Activated naive CD4-positive, alpha-beta T cell (primary cell): ENCODE data around the gene ACOX1.
A peak's percentile ranks its signal among the peaks of the same experiment; 100 is the strongest.
"Not testable (repeated sequence)": the region's sequence is repeated elsewhere in the genome, so short reads cannot be mapped to it uniquely, and the experiment has no call there.

ENCODE experiments used
- DNase-seq, 4 experiments: peaks; one replicate each; lab custom pipeline; 2025; lab: John Stamatoyannopoulos, UW

The ACOX1 gene

DNA sequence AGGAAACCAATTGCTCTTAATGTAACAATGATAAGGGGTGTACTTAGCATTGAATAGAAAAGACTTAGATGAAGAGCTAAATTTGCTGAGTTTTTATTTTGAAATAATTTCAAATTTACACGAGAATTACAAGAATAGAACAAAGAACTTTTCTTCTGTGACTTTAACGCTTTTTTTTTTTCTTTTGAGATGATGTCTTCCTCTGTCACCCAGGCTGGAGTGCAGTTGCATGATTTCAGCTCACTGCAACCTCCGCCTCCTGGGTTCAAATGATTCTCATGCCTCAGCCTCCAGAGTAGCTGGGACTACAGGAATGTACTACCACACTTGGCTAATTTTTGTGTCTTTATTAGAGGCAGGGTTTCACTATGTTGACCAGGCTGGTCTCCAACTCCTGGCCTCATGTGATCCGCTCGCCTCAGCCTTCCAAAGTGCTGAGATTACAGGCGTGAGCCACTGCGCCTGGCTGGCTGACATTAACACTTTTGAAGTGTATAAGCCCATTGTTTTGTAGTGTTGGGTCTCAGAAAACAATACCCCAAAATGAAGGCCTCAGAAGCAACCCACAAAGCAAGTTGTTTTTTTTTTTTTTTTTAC lies 2.2 kb upstream of the ACOX1 start:
- DNase-seq = no peak

DNA sequence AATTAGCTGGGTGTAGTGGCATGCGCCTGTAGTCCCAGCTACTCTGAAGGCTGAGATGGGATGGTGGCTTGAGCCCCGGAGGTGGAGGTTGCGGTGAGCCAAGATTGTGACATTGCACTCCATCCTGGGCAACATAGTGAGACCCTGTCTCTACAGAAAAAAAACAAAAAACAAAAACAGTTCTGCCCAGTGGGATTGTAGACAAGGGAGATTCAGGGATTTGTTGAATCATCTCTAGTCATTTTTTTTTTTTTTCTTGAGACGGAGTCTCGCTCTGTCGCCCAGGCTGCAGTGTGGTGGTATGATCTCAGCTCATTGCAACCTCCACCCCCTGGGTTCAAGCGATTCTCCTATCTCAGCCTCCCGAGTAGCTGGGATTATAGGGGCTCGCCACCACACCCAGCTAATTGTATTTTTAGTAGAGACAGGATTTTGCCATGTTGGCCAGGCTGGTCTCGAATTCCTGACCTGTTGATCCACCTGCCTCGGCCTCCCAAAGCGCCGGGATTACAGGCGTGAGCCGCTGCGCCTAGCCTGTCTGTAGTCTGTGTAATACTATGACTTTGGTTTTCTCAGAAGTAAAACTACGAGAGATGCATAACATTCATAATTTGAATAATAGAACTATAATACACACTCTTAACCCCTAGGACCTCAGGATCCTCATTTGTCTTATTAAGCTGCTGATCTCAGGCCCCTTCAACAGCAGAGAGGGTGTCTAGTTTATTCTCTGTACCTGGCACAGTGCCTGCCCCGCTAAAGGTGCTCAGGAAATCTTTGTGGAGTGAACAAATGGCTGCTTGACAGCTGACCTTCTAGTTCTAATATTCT lies 1.4 kb upstream of the ACOX1 start:
- DNase-seq = peak in 1 of 4 experiments; percentile 21

DNA sequence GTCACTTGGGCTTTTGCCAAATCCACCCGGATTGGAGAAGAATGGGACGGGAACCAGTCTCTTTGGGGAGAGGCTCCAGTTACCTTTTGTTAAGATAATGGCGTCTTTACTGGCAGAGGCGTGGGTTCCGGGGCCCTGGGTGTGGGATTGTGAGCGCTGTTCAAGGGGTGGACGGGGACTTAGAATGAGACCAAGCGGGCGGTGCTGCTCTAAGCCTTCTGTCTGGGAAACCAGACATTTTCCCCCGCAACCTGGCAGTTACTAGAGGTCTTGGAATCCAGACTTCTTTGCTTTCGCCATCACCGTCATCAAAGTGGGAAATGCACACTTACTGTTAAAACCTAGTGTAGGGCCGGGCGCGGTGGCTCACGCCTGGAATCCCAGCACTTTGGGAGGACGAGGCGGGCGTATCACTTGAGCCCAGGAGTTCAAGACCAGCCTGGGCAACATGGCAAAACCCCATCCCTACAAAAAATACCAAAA lies 780 bp upstream of the ACOX1 start:
- no peak for DNase-seq

- no peak for DNase-seq
Measured at GRCh38 chr17:75976175-75976848, 2.7 kb downstream of the ACOX1 start.

- DNase-seq = no peak
Measured at GRCh38 chr17:75975757-75976174, 3.2 kb downstream of the ACOX1 start.

- not testable (repeated sequence) for DNase-seq
Measured at GRCh38 chr17:75975187-75975586, 3.8 kb downstream of the ACOX1 start.

DNA sequence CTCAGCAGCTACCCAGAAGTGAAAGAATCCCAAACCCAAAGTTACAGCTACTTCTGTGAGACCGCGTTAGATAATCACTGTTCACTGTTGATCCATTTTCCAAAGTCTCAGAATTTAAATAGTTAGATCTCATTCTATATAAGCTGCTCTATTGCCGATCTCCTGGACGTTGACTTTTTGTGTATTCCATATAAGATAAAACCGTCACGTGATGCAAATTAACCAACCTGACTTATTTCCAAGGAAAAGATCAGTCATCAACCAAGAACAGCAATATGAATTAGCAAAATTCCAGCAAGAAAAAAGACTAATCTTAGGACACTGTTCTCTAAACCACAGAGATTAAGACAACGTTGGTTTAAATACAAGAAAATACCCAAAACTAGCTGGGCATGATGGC lies 8.3 kb downstream of the ACOX1 start:
- no peak for DNase-seq

DNA sequence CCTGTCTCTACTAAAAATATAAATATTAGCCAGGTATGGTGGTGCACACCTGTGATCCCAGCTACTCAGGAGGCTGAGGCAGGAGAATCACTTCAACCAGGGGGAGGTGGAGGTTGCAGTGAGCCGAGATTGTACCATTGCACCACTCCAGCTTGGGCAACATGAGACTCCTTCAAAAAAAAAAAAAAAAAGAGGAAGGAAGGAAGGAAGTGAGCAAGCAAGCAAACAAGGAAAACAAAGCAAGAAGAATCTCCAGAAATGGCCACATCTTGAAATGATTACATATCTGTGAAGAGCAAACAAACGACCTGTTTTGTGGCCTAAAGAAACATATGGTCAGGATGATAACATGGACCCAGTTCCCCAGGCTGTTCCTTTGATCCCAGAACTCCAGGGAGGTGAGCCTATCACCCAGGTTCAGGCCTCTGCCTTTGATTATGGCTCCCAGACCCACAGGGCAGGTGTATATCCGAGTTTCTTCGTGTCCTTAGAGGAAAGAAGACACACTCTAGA lies 8.9 kb downstream of the ACOX1 start:
- DNase-seq = no peak

DNA sequence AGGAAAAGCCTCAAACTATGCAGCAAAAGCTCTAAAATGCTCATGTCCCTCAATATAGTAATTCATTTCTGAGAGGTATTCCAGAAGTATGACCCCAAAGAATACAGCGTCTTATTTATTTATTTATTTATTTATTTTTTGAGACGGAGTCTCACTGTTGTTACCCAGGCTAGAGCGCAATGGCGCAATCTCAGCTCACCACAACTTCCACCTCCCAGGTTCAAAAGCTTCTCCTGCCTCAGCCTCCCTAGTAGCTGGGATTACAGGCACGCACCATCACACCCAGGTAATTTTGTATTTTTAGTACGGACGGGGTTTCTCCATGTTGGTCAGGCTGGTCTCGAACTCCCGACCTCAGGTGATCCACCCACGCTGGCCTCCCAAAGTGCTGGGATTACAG lies 9.9 kb downstream of the ACOX1 start:
- not testable (repeated sequence) for DNase-seq

GRCh38 chr17:75965468-75965867 lies 13.5 kb downstream of the ACOX1 start:
- DNase-seq = no peak

DNA sequence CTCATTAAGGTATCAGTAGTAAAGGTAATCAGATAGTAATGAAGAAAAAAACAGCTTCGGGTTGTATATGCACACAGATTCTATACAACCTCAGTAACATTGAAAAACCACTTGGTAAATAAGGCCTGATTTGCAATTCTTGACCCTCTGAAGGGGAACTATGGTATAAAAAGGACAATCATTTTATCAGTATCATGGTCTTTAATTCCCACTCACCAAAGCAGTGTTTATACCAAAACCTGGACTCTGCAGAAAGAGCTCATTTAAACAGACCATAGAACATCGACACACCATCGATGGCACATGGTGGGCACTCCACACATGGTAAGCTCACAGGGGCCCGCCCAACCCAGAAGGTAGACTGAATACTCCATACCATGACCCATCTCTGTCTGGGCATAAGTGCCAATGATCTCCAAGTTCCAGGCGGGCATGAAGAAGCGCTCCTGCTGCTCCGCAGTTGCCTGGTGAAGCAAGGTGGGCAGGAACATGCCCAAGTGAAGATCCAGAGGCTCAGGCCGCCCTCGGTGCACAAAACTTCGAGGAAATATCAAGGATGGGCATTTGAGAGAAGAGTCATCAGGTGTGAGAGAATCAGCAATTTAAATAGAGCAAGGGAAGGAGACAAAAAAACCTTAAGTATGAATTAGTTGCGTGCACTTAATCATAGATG lies 19.0 kb downstream of the ACOX1 start:
- no peak for DNase-seq

GRCh38 chr17:75959051-75959838 lies 19.7 kb downstream of the ACOX1 start:
- no peak for DNase-seq

- DNase-seq = no peak
Measured at GRCh38 chr17:75950855-75951554, 28.0 kb downstream of the ACOX1 start.

DNA sequence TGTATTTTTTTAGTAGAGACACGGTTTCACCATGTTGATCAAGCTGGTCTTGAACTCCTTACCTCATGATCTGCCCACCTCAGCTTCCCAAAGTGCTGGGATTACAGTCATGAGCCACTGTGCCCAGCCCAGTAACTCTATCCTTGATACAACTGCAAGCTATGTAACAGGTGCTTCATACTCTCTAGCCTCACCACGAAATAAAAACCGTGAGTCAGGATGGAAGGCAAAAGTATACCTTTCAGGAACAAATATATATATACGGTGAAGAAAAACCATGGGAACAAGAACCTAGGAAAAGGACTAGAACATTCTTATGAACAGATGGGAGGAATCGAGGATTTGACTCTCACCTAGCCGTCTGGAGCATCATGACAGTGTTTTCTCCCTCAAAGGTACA lies 28.5 kb downstream of the ACOX1 start:
- no peak for DNase-seq

- DNase-seq = no peak
Measured at GRCh38 chr17:75945211-75945610, 33.8 kb downstream of the ACOX1 start.

GRCh38 chr17:75943491-75943890 lies 35.5 kb downstream of the ACOX1 start:
- no peak for DNase-seq

- no peak for DNase-seq
Measured at GRCh38 chr17:75942473-75942872, 36.5 kb downstream of the ACOX1 start.

- no peak for DNase-seq
Measured at GRCh38 chr17:75941442-75941819, 37.5 kb downstream of the ACOX1 start.

- DNase-seq = peak; percentile 62 to 79 (median 74)
Measured at GRCh38 chr17:75940727-75941441, 38.1 kb downstream of the ACOX1 start, which contains the start of gene FBF1. Gene FBF1 (minus strand): TSS chr17:75941042. CDS start chr17:75938149, 2,893 bp downstream.

DNA sequence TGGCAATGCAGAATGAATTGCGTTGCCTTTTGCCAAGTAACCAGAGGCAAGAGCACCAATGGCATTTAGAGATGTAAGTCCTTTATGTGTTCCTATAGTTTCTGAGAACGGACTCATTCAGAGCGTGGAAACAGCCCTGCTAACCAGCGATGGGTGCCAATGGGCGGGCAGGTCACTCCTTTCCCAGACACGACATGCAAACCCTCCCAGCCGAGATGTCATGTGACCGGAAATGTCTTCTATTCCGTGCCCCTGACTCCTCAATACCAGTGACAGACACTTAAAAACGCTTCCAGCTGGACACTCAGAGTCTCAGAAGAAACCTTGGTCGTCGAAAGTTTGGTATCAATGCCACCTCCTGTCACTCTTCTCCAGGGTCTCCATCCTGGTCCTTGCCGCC lies 41.3 kb downstream of the ACOX1 start:
- DNase-seq = no peak
